GM18519 (cell line): ENCODE data around the gene LMBRD1.
"Not testable (repeated sequence)": the region's sequence is repeated elsewhere in the genome, so short reads cannot be mapped to it uniquely, and the experiment has no call there.

Source experiments
- ATAC-seq: cut with Tn5 transposase; IDR thresholded peaks from one replicate; pipeline ENCODE4 v1.9.1; 2021; ENCODE audit warnings: mild to moderate bottlenecking, moderate library complexity; ENCODE audit not compliant: unreplicated experiment, low FRiP score

LMBRD1 gene

GRCh38 chr6:69758214-69758613 is 38.6 kb downstream of the LMBRD1 start:
- no peak for ATAC-seq

GRCh38 chr6:69756907-69757306 is 39.9 kb downstream of the LMBRD1 start:
- ATAC-seq, result no peak

GRCh38 chr6:69756366-69756765 is 40.4 kb downstream of the LMBRD1 start:
- no peak for ATAC-seq

- ATAC-seq, result no peak
Measured at GRCh38 chr6:69735027-69735426, 61.8 kb downstream of the LMBRD1 start.

GRCh38 chr6:69732640-69733039 is 64.2 kb downstream of the LMBRD1 start:
- ATAC-seq, result peak; percentile 61

- no peak for ATAC-seq
Measured at GRCh38 chr6:69732045-69732444, 64.8 kb downstream of the LMBRD1 start.

GRCh38 chr6:69729870-69730449 is 66.8 kb downstream of the LMBRD1 start:
- no peak for ATAC-seq

- no peak for ATAC-seq
Measured at GRCh38 chr6:69722683-69723082, 74.1 kb downstream of the LMBRD1 start.

- ATAC-seq, result peak; percentile 90
Measured at GRCh38 chr6:69719602-69720193, 77.1 kb downstream of the LMBRD1 start.

- no peak for ATAC-seq
Measured at GRCh38 chr6:69706724-69707123, 90.1 kb downstream of the LMBRD1 start.

GRCh38 chr6:69705954-69706353 is 90.9 kb downstream of the LMBRD1 start:
- no peak for ATAC-seq

- no peak for ATAC-seq
Measured at GRCh38 chr6:69704916-69705315, 91.9 kb downstream of the LMBRD1 start.

- no peak for ATAC-seq
Measured at GRCh38 chr6:69699655-69700054, 97.2 kb downstream of the LMBRD1 start.

GRCh38 chr6:69696273-69696672 is 100.5 kb downstream of the LMBRD1 start:
- peak; percentile 89 for ATAC-seq

GRCh38 chr6:69693762-69694161 is 103.0 kb downstream of the LMBRD1 start:
- no peak for ATAC-seq

- ATAC-seq, result no peak
Measured at GRCh38 chr6:69690986-69691385, 105.8 kb downstream of the LMBRD1 start.

GRCh38 chr6:69680302-69680701 is 116.5 kb downstream of the LMBRD1 start:
- no peak for ATAC-seq

GRCh38 chr6:69673298-69673697 is 123.5 kb downstream of the LMBRD1 start:
- ATAC-seq, result no peak

GRCh38 chr6:69668916-69669315 is 127.9 kb downstream of the LMBRD1 start:
- ATAC-seq, result no peak

- not testable (repeated sequence) for ATAC-seq
Measured at GRCh38 chr6:69666779-69667178, 130.0 kb downstream of the LMBRD1 start.

- ATAC-seq, result no peak
Measured at GRCh38 chr6:69665437-69665836, 131.4 kb downstream of the LMBRD1 start.

- ATAC-seq, result no peak
Measured at GRCh38 chr6:69664551-69664950, 132.3 kb downstream of the LMBRD1 start.

- peak; percentile 64 for ATAC-seq
Measured at GRCh38 chr6:69663215-69663614, 133.6 kb downstream of the LMBRD1 start.
